ENCODE measurements around the gene RABGAP1L.

Gene RABGAP1L

GRCh38 chr1:174286042-174286441 lies 126.7 kb downstream of the RABGAP1L start:
- H3K27ac ChIP-seq = no peak overlapping the region
- TF ChIP-seq ZFX (IDR thresholded peaks at IDR 0.05) (no peak), CTCF (conservative IDR thresholded peaks at IDR 0.05) (no peak)

GRCh38 chr1:174289644-174290310 lies 130.5 kb downstream of the RABGAP1L start:
- TF ChIP-seq CTCF (conservative IDR thresholded peaks at IDR 0.05) (no peak), ZFX (IDR thresholded peaks at IDR 0.05) (no peak)

GRCh38 chr1:174291059-174291458 lies 131.7 kb downstream of the RABGAP1L start:
- no peak overlapping the region for H3K27ac ChIP-seq
- TF ChIP-seq CTCF (conservative IDR thresholded peaks at IDR 0.05) = no peak
- TF ChIP-seq ZFX (IDR thresholded peaks at IDR 0.05) = no peak

More at GRCh38 chr1:174289644-174290310, 130.5 kb downstream of the RABGAP1L start:
- no peak overlapping the region for H3K27ac ChIP-seq

GRCh38 chr1:174296309-174296708 lies 137.0 kb downstream of the RABGAP1L start:
- TF ChIP-seq CTCF (conservative IDR thresholded peaks at IDR 0.05) (no peak), ZFX (IDR thresholded peaks at IDR 0.05) (no peak)
- H3K27ac ChIP-seq = no peak overlapping the region

- no peak overlapping the region for H3K27ac ChIP-seq
- TF ChIP-seq CTCF (conservative IDR thresholded peaks at IDR 0.05) (peak; percentile 25), ZFX (IDR thresholded peaks at IDR 0.05) (no peak)
Observed at GRCh38 chr1:174297351-174297750, 138.0 kb downstream of the RABGAP1L start.

GRCh38 chr1:174301295-174302077 lies 142.2 kb downstream of the RABGAP1L start:
- TF ChIP-seq CTCF (conservative IDR thresholded peaks at IDR 0.05) = no peak
- no peak for TF ChIP-seq ZFX (IDR thresholded peaks at IDR 0.05)

GRCh38 chr1:174308604-174309003 lies 149.3 kb downstream of the RABGAP1L start:
- H3K27ac ChIP-seq = no peak overlapping the region
- TF ChIP-seq ZFX (IDR thresholded peaks at IDR 0.05) = no peak
- no peak for TF ChIP-seq CTCF (conservative IDR thresholded peaks at IDR 0.05)

More at GRCh38 chr1:174301295-174302077, 142.2 kb downstream of the RABGAP1L start:
- no peak overlapping the region for H3K27ac ChIP-seq

All from C4-2B (cell line).